ENCODE results near the gene HOXD9. TPM values are rescaled to one million over a fixed set of nuclear protein-coding genes. Genes with fewer than 3 reads are reported as not detected.

HOXD9 gene
- total and polyA plus RNA-seq, 10 donors: 1.1 to 4.0 (median 2.6) TPM

GRCh38 chr2:176109192-176109901 is 13.2 kb upstream of the HOXD9 start:
- no peak overlapping the region for H3K27ac ChIP-seq
- peak overlapping the region in 1 of 8 donors; percentile 62 for H3K4me3 ChIP-seq
- no peak for TF ChIP-seq POLR2A (IDR thresholded peaks at IDR 0.05)
- no peak for TF ChIP-seq CTCF (IDR thresholded peaks at IDR 0.05 in 8 of 11, conservative IDR thresholded peaks at IDR 0.05 in 3 of 11)
- no peak for TF ChIP-seq POLR2AphosphoS5 (IDR thresholded peaks at IDR 0.05)
- DNase-seq: peak; percentile 53
- H3K9me3 ChIP-seq: peaks cover 0 to 5% (median 0%) of the 10 kb centered on the region in 8 donors
- H3K4me1 ChIP-seq: peaks cover 10 to 55% (median 35%) of the 10 kb centered on the region in 6 donors
- 9 to 17% (median 11%) methylated on average over 25 to 26 of the region's 26 CpGs for WGBS, 5 donors
- no peaks in the 10 kb centered on the region for H3K36me3 ChIP-seq
- intact Hi-C loops (cut with DNase I; ENCODE audit: low total_unique reads): no loop called here
- H3K27me3 ChIP-seq (replicated peaks in 1 of 7): peaks cover 23 to 100% (median 97%) of the 10 kb centered on the region in 7 donors

GRCh38 chr2:176109946-176110345 is 12.6 kb upstream of the HOXD9 start:
- Histone ChIP-seq H3K4me3 (no peak overlapping the region), H3K27ac (no peak overlapping the region), H3K4me1 (peaks cover 10 to 49% (median 29%) of the 10 kb centered on the region in 6 donors), H3K9me3 (peaks cover 0 to 5% (median 0%) of the 10 kb centered on the region in 8 donors), H3K36me3 (no peaks in the 10 kb centered on the region), H3K27me3 (replicated peaks in 1 of 7) (peaks cover 23 to 100% (median 97%) of the 10 kb centered on the region in 7 donors)
- TF ChIP-seq CTCF (IDR thresholded peaks at IDR 0.05 in 8 of 11, conservative IDR thresholded peaks at IDR 0.05 in 3 of 11) (no peak), POLR2A (IDR thresholded peaks at IDR 0.05) (no peak), POLR2AphosphoS5 (IDR thresholded peaks at IDR 0.05) (no peak)
- 15 to 22% (median 18%) methylated on average over 4 of the region's 4 CpGs for WGBS, 5 donors
- no peak for DNase-seq
- intact Hi-C loops (cut with DNase I; ENCODE audit: low total_unique reads): loop anchor here (10.0 kb wide), 1 partner anchor 705 kb away; no protein-coding TSS in a partner anchor

- Histone ChIP-seq H3K4me1 (peaks cover 10 to 43% (median 27%) of the 10 kb centered on the region in 6 donors), H3K27ac (no peak overlapping the region), H3K36me3 (no peaks in the 10 kb centered on the region), H3K9me3 (peaks cover 0 to 5% (median 0%) of the 10 kb centered on the region in 8 donors), H3K4me3 (no peak overlapping the region), H3K27me3 (replicated peaks in 1 of 7) (peaks cover 20 to 100% (median 97%) of the 10 kb centered on the region in 7 donors)
- intact Hi-C loops (cut with DNase I; ENCODE audit: low total_unique reads): loop anchor here (10.0 kb wide), 1 partner anchor 704 kb away; no protein-coding TSS in a partner anchor
- WGBS, 5 donors: 19 to 29% (median 20%) methylated on average over 7 of the region's 7 CpGs
- DNase-seq: no peak
- TF ChIP-seq POLR2A (IDR thresholded peaks at IDR 0.05) (no peak), CTCF (IDR thresholded peaks at IDR 0.05 in 8 of 11, conservative IDR thresholded peaks at IDR 0.05 in 3 of 11) (no peak), POLR2AphosphoS5 (IDR thresholded peaks at IDR 0.05) (no peak)
Measured at GRCh38 chr2:176110415-176111308, 11.9 kb upstream of the HOXD9 start.

Measured in spleen (tissue), 11 donors.